ENCODE measurements around the gene UPK3A.
"Not testable (repeated sequence)": the region's sequence is repeated elsewhere in the genome, so short reads cannot be mapped to it uniquely, and the experiment has no call there.

The UPK3A gene

DNA sequence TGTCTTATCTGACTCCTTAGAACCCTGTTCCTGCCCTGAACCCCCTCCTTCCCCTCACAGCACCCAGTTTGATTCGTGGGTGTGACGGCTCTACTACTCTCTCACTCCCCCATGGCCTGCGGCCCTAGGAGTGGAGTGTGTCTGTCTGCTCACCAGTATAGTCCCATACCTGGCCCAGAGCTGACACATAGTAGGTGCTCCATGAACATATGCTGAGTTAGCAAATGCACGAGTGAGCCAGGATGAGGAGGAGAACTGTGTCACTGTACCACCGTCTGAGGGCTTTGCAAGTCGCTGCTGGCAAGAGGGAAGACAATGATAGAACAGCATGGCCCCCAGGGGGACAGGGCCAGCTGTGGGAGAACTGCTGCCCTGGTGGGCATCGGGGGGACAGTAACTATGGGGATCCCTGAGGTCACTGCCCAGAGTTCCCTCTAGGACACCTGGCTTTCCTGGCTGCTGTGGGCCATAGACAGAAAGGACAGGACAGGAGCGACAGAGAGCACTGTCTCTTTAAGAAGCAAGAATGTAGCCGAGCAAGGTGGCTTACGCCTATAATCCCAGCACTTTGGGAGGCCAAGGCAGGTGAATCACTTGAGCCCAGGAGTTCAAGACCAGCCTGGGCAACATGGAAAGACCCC, 24.9 kb upstream of the UPK3A start:
- no peak for DNase-seq

DNA sequence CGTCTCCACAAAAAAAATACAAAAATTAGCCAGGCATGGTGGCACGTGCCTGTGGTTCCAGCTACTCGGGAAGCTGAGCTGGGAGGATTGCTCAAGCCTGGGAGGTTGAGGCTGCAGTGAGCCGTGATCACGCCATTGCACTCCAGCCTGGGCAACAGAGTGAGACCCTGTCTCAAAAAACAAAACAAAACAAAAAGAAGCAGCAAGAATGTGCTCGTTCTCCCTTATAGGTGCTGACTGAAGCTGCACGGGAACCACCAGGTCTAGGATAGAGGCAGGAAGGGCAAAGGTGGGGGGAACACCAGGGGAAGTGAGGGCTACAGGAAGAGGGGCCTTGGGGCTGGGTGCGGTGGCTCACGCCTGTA, 24.4 kb upstream of the UPK3A start:
- DNase-seq, result not testable (repeated sequence)

DNA sequence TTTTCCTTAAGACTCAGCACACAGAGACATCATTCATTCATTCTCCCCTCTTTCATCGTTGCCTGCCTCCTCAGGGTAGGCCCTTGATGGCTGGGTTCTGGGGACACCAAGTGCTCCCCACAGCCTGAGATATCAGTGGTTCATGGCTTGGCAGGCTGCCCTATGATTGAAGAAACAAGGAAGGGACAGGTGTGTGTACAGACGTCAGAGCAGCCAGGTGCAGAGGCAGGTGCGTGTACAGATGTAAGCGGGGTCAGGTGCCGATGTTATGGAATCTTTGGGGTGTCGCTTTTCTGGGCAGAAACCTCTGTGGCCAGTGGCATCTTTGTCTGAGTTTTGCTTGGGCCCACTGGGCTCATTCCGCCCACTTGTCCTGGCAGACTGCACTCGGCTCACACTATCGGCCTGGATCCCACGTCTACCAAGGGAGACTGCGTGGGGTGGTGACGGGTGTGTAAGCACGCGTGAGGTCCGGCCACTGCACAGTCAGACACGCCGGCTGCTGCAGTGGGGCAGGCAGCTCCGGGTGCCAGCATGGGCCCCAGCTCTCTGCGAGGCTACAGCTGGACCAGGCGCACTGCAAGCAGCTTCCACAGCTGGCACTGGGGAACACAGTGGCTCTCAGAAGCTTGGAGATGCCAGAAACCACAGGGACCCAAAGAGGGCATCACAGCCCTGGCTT, 23.2 kb upstream of the UPK3A start:
- DNase-seq, result no peak

DNA sequence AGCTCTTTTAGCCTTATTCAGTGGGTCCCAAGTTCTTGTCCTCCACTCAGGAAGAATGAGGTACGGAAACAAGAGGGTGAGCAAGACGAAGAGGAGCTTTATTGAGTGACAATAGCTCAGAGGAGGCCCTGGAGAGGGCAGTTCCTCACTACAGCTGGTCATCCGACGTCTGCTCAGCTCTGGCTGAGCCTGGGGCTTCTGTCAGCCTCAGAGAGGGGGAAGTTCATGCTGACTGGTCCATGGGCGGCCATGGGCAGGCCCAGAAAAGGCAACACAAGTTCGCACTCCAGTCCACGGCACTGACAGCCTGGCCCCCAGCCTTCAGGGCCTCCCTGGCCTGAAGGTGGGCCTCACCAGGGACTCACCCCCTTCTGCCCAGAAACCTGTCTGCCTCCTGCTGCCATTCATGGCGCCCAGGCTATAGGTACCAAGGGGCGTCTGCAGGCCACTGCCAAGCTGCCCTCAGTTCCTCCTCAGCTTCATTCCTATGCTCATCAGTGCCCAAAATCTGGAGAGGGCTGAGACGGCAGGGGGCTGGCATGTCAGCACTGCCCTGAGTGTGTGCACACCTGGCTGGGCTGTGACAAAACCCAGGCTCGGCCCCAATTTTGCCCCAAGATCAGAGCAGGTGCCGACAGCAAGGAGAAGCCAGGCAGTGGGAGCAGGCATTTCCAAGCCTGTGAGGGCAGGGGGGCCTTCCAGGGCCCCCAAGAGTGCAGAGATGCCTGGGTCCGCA, 22.4 kb upstream of the UPK3A start:
- DNase-seq, result no peak

DNA sequence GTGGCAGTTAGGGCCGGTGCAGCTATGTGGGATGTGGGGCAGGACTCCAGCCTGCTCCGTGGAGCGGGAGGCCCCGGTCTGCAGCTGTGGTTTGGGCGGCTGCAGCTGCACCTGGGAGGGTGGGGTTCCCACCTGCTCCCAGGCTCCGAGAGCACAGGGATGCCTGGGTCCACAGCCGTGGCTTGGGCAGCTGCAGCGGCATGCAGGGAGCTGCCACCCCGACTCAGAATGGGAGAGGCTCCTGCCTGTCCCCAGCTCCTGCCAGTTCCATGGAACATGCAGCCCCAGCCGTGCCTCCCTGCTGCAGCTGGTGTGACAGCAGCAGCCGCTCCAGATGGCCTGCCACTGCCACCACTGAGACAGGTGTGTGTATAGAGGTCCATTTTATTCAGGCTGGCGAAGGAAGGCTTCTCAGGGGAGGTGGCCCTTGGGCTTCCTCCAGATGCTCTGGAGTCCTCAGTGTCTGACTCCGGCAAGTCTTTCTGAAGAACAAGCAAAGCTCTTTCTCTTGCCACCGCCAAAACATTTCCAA, 21.8 kb upstream of the UPK3A start:
- no peak for DNase-seq

DNA sequence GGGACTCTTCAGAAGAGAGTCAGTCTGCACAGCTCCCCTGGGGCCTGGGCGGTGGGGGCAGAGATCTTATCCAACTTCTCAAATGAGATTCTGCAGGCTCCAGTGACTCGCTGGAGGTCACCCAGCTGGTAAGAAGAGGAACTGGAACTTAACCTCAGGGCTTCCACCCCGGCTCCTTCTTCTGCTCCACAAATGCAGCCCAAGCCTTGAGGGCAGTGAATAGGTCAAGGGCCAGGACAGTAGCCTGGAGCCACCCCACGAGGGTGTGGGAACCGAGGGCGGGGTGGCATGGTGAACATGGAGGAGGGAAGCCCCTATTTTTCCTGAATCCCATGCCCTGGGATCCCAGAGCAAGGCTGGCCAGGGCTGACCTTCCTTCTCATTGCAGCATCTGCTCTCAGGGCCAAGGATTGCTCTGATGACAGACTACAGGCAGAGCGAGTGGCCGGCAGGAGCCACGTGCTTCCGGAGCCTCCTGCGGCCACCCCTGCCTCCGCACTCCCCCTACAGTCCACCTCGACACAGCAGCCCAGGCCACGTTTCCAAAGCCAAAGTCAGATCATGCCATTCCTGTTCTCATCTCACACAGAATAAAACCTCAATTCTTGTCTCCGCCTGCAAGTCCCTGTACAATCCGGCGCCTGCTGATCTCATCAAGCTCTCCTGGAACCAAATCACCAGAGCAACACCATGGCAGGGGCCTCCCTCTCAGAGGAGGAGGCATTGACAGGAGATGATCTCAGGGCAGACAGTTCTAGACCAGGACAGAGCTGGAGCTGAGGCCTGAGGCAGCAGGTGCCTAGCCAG, 21.1 kb upstream of the UPK3A start:
- DNase-seq, result no peak

DNA sequence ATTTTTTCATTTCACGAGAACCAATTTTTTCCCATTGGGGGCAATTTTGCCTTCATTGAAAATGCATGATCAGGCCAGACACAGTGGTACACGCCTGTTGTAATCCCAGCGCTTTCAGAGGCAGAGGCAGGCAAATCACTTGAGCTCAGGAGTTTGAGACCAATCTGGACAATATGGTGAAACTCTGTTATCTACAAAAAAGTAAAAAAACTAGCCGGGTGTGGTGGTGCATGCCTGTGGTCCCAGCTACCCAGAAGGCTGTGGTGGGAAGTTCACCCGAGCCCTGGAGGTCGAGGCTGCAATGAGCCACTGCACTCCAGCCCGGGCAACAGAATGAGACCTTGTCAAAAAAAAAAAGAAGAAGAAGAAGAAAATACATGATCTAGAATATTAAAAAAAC, 19.2 kb upstream of the UPK3A start:
- no peak for DNase-seq

DNA sequence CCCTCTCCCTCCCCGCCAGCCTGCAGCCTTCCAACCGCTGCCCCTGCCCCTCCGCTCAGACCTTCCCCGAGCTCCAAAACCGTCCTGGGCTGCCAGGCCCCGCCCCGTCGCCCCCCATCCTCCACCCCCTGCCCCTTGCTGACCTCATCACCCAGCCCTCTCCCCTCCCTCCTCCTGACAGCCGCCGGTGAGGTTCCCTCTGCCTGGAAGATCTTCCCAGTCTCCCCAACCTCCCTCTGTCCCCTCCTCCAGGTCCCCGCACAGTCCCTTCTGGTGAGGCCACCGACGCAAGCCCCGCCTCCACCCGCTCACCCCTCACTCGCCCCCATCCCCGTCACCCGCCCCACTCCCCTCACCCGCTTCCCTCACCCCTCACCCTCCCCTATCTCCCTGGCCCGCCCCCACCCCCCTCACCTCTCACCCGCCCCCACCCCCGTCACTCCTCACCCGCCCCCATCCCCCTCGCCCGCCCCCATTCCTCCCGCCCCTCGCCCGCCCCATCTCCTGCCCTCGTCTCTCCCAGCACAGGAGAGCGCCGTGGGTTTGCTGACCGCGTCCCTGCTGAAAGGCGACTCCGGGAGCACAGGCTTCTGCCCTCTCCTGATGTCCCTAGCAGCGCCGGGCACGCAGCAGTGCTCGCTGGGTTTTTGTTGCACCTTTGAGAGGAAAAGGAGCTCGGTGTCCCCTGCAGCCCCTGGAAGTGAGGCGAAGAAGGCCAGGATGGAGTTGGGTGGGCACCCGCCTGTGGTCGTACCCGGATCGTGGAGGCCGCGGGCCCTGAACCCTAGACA, 16.4 kb upstream of the UPK3A start:
- no peak for DNase-seq

DNA sequence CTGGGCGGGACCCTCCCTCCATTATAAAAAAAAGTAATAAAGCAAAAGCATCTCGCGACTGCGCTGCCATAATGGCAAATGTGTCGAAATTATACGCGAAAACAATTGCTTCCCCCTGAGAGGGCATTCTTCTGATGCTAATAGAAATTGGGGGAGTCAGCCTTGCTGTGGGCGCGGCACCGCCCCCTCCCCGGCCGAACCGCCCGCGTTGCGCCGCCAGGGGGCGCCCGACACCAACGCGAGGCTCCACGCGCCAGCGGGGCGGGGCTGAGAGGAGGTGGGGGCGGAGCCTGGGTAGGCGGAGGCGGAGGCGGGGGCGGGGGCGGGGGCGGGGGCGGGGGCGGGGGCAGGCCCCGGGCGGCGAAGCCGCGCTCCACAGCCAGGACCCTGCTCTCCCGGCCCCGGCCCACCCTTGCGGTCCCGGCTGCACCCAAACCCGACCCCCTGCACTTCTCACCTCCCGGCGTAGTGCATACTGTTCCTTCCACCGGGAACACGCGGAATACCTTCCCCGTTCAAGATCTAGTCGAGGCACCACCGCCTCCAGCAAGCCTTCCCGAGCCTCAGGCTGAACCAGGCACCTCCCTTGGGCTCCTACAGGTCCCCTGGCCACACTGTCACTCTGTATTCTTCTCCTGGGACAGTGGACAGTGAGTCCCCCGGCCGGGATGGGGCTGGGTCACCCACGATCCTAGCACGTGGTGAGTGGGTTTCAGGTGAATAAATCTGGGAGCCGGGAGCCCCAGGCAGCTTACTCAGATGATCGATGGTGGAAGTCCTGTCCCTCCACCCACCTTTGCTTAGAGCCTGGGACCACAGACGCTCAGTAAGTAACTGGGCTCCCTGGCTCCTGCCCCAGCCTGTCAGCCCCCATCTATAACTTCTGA, 15.5 kb upstream of the UPK3A start:
- no peak for DNase-seq

DNA sequence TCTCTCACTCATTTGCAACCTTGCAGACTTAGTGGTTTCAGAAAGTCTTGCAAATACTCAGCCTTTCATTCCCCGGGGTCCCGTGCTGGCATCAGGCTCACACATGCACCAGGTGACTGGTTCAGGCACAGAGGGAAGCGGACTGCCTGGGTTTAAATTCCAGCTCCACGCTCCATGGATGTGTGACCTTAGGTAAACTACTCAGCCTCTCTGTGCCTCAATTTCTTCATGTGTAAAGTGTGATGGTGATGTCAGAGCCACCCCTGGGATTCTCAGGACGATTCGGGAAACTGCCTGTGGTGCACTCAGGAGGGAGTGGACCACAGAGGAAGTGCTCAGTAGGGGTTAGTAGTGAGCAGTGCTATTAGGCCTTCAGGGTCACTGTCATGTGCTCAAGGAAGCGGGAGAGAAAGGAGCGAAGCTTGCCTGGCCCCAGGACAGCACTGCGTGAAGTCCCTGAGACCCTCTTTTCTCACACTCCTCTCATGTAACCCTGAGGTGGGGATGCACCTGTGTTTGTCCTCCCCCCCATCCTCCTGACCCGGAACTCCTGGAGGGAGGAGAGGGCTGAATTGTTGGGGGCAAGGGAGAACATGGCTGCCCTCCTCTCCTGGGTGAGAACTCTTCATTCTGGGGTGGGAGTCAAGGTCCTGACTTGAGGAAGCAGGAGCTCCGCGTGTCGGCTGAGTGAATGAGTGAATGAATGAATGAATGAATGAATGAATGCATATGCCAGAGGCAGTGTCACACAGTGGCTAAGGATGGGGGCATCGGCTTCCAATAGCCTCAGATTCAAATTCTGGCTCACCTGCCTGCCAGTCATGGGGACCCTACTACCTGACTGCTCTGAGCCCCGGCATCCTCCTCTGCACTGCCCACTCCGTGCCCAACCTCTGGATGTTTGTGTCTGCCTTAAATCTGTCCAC, 14.4 kb upstream of the UPK3A start:
- DNase-seq, result no peak

DNA sequence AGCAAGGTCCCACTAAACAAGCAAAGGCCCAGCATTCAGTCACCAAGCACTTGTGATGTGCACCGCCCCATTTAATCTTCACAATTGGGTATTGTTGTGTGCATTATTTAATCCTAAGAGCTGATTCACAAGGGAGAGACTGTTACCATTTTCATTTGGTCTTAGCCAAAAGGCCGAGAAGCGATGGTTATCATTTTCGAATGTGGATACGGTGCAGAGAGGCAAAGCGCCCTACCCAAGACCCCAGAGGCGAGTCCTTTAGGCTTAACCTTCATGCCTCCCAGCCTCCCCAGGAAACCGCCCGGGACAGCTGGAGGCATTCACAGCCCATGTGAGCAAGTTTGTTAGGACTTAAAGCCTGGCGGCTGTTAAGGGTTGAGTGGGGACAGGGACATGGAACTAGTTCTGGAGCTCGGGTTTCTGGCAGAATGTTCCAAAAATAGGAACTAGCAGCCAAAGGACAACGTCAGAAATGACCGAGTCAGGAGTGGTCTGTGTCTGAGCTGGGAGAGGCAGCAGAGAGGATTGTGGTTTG, 13.0 kb upstream of the UPK3A start:
- DNase-seq, result no peak

DNA sequence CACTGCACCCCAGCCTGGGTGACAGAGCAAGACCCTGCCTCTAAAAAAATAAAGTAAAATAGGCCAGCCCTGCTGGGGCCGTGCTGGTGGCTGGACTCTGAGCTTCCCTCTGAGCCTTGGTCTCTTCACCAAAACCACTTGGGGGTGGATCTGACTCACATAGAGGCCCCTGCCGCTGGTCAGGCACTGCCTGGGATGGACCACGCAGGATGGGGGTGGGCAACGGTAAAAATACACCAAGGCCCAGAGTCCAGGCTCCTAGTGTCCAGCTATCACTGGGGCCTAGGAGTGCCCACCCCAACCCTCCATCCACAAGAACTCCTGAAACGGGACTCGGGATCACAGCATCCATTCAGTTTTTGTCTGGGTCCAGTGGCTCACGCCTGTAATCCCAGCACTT, 12.3 kb upstream of the UPK3A start:
- no peak for DNase-seq

DNA sequence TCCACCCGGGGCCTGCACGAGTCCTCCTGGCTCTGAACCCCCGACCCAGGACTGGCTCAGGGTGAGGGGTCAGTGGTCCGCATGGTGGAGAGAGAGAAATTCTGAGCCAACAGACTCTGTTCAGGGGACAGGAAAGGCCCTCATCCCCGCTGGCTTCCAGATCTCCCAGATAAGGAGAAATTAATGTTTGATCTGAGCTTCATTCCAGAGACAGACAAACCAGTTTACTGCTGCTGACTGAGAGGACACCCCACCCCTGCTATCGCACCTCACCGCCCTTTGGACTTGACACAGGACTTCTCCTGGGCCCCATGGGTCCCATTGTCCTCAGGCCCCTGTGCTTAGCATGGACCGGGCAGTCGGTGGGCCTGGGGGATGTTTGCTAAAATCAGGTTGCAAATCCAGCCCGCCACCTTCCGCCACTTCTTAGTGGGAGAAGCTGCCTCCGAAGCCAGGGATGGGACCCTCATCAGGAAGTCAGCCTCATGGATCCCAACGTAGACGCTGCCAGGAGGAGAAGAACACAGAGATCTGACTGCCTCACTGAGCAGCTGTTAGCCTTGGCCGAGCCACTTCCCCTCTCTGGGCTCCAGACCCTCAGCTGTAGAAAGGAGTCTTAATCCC, 11.2 kb upstream of the UPK3A start:
- DNase-seq, result no peak

DNA sequence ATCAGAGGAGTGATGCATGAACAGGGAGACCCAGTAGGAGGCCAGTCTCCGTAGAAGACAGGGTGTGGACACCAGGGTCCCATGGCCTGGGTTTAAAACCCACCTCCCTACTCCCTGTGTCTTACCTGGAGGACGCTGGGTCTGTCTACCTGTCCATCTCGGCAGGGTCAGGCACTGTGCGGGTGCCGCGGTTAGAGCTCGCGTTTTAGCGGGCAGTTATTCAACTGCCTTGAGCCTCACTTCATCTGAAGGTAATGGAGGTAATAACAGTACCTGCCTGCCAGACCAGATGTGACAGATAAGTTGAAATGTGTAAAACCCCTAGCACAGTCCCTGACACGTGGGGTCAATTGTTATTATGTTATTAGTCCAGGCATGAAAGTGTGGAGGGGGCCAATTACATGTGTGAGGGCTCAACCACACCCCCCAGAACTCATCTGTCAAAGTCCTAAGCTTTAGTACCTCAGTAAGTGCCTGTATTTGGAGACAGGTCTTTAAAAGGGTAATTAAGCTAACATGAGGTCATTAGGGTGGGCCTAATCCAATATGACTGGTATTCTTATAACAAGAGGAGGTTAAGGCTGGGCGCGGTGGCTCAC, 8.1 kb upstream of the UPK3A start:
- no peak for DNase-seq

DNA sequence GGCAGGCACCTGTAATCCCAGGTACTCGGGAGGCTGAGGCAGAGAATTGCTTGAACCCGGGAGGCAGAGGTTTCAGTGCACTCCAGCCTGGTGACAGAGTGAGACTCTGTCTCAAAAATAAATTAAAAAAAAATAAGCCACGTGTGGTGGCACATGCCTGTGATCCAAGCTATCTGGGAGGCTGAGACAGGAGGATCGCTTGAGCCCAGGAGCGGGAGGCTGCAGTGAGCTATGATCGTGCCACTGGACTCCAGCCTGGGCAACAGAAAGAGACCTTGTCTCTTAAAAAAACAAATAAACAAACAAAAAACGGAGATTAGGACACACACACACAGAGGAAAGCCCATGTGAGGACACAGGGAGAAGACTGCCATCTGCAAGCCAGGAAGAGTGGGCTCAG, 7.0 kb upstream of the UPK3A start:
- not testable (repeated sequence) for DNase-seq

DNA sequence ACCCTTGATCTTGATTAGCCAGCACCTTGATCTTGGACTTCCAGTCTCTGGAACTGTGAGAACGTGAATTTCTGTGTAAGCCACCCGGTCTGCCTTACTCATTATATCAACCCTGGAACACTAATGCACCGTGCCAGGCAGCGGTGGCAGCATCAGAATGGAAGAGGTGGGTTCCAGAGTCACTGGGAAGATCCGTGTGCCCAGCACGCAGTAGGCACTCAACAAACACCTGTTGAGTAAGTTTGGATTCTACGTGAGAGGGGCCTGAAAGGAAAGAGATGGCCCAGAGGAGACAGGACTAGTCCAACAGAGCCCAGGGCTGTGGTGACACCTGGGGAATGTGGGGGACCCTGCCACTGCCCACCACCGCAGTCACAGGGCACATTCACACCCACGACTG, 6.6 kb upstream of the UPK3A start:
- DNase-seq, result no peak

DNA sequence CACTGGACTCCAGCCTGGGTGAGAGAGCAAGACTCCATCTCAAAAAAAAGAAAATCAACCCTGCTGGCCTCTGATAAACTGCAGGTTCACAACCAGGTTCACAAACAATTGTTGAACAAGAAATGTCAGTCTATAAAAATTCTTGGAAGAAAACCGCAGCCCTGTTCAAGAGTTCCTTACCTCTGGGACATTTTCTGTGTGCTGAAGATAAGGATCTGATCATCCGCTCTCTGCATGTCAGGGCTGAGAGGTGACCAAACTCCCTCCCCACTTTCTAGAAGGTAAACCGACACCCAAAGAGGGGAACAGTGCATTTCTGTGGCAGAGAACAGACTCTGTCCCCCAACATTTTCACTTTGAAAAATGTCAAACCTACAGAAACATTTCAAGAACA, 4.2 kb upstream of the UPK3A start:
- DNase-seq, result no peak

DNA sequence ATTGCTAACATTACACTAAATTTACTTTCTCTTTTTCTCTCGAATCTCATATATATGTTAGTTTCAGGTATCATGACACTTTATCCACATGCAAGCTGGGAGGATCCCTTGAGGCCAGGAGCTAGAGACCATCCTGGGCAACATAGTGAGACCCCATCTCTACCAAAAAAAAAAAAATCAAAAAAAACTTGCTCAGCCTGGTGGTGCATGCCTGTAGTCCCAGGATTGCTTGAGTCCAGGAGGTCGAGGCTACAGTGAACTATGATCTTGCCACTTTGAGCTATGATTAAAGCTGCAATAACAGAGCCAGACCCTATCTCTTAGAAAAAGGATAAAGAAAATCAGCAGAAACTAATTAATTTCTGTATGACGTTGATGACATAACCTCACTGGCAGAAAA, 3.7 kb upstream of the UPK3A start:
- no peak for DNase-seq
